Hematopoietic multipotent progenitor cell treated with erythropoietin and hydrocortisone succinate and interleukin-3 and kit ligand, for 4 days (in vitro differentiated cells): ENCODE measurements around the gene NUP37.

Experiments
- DNase-seq: peaks from one replicate; pipeline ENCODE4 v3.0.0-alpha.2; 2015

NUP37 gene

GRCh38 chr12:102024765-102025164 is 95.1 kb downstream of the NUP37 start:
- DNase-seq: no peak

GRCh38 chr12:102023343-102023930 is 96.5 kb downstream of the NUP37 start:
- no peak for DNase-seq
